LNCaP clone FGC (cell line): ENCODE measurements around the gene MX2.

Source experiments
- DNase-seq: peaks from one replicate; pipeline ENCODE4 v3.0.0-alpha.2; 2011; ENCODE audit warnings: low read depth
- H3K4me3 ChIP-seq: 2 replicates; pipeline ENCODE4 v1.5.1; 2011; ENCODE audit warnings: mild to moderate bottlenecking, low read depth, low read length, control low read depth
- TF ChIP-seq, protein P1 (sequence below): IDR thresholded peaks from 2 replicates; pipeline ENCODE4 v1.5.1; 2012; ENCODE audit warnings: mild to moderate bottlenecking; ENCODE audit not compliant: control insufficient read depth, insufficient read depth; ENCODE audit errors: extremely low read depth

MX2 gene

DNA sequence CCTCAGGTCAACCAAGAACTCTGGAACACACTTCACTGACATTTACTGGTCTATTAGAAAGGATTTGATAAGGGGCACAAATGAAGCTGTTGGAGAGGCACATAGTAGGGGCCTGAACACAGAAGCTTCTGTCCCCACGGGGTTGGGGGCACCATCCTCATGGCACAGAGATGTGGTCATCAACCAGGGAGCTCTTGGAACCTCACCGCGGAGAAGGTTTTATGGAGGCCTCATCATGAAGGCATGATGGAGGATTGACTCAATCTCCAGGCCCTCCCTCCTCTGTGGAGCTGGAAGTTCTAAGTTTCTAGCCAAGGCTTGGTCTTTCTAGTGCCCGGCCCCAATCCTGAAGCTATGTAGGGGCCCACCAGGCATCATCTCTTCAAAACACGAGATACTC, 87.8 kb downstream of the MX2 start:
- TF ChIP-seq, protein P1, sequence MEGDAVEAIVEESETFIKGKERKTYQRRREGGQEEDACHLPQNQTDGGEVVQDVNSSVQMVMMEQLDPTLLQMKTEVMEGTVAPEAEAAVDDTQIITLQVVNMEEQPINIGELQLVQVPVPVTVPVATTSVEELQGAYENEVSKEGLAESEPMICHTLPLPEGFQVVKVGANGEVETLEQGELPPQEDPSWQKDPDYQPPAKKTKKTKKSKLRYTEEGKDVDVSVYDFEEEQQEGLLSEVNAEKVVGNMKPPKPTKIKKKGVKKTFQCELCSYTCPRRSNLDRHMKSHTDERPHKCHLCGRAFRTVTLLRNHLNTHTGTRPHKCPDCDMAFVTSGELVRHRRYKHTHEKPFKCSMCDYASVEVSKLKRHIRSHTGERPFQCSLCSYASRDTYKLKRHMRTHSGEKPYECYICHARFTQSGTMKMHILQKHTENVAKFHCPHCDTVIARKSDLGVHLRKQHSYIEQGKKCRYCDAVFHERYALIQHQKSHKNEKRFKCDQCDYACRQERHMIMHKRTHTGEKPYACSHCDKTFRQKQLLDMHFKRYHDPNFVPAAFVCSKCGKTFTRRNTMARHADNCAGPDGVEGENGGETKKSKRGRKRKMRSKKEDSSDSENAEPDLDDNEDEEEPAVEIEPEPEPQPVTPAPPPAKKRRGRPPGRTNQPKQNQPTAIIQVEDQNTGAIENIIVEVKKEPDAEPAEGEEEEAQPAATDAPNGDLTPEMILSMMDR, result no peak
- H3K4me3 ChIP-seq, result no peak overlapping the region
- DNase-seq, result no peak

- DNase-seq, result no peak
- TF ChIP-seq, protein P1, result no peak
- H3K4me3 ChIP-seq, result no peak overlapping the region
These were observed 90.2 kb downstream of the MX2 start for GRCh38 chr21:41451753-41452676.

DNA sequence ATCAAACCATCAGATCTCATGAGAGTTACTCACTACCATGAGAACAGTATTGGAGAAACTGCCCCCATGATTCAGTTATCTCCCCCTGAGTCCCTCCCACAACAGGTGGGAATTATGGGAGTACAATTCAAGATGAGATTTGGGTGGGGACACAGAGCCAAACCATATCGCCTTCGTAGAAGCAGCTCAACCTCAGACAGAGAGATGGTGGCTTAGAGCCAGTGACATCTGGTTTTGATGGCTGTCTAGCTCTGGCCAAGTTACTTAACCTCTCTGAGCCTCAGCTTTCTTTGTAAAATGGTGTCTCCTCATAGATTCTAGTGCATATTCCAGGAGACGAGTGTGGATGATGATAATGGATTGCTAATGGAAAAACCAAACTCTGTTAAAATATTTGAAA, 91.4 kb downstream of the MX2 start:
- no peak overlapping the region for H3K4me3 ChIP-seq
- TF ChIP-seq, protein P1, result no peak
- no peak for DNase-seq

DNA sequence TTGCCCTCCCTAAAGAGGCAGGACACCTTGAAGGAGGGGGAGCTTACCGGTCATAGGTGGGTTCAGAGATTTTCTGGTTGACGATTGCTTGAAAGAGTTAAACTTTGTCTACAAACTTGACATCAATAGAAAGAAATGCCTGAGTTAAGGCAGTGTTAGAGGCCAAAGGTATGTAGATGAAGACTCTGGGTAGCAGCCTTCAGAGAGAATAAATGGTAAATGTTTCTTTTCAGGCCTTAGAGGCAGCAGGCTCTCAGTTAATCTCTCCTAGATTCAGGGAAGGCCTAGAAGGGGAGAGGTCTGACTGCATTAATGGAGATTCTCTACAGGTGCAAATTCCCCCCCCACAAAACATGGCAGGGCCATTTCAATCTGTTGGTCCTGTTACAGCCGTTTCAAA, 91.9 kb downstream of the MX2 start:
- DNase-seq, result no peak
- H3K4me3 ChIP-seq, result no peak overlapping the region
- TF ChIP-seq, protein P1, result no peak

- TF ChIP-seq, protein P1, result no peak
- no peak overlapping the region for H3K4me3 ChIP-seq
- DNase-seq, result no peak
These were observed 96.3 kb downstream of the MX2 start for GRCh38 chr21:41458121-41458520.

- no peak overlapping the region for H3K4me3 ChIP-seq
- TF ChIP-seq, protein P1, result no peak
- no peak for DNase-seq
These were observed 96.7 kb downstream of the MX2 start for GRCh38 chr21:41458559-41458958.
